ENCODE measurements around the gene HTRA2.

The HTRA2 gene

GRCh38 chr2:74495440-74495839, 34.3 kb upstream of the HTRA2 start:
- no peak overlapping the region for H3K4me3 ChIP-seq (ENCODE audit: low read depth, low read length)
- DNase-seq (ENCODE audit: low read depth), result no peak
- TF ChIP-seq POLR2A (IDR thresholded peaks at IDR 0.05; ENCODE audit: extremely low read depth, insufficient read length), result no peak
- no peak for TF ChIP-seq CTCF (IDR thresholded peaks at IDR 0.05; ENCODE audit: low read depth, low read length)
- no peak for TF ChIP-seq MAX (IDR thresholded peaks at IDR 0.05; ENCODE audit: low read depth, low read length)
- TF ChIP-seq MYC (IDR thresholded peaks at IDR 0.05; ENCODE audit: low read depth, low read length), result no peak

GRCh38 chr2:74496997-74497776, 32.5 kb upstream of the HTRA2 start:
- TF ChIP-seq MYC (IDR thresholded peaks at IDR 0.05; ENCODE audit: low read depth, low read length), result no peak
- no peak for TF ChIP-seq CTCF (IDR thresholded peaks at IDR 0.05; ENCODE audit: low read depth, low read length)
- no peak for TF ChIP-seq MAX (IDR thresholded peaks at IDR 0.05; ENCODE audit: low read depth, low read length)
- H3K4me3 ChIP-seq (ENCODE audit: low read depth, low read length), result no peak overlapping the region
- DNase-seq (ENCODE audit: low read depth), result no peak

GRCh38 chr2:74497777-74498499, 31.8 kb upstream of the HTRA2 start:
- TF ChIP-seq MYC (IDR thresholded peaks at IDR 0.05; ENCODE audit: low read depth, low read length) (no peak), POLR2A (IDR thresholded peaks at IDR 0.05; ENCODE audit: extremely low read depth, insufficient read length) (no peak), MAX (IDR thresholded peaks at IDR 0.05; ENCODE audit: low read depth, low read length) (no peak), CTCF (IDR thresholded peaks at IDR 0.05; ENCODE audit: low read depth, low read length) (no peak)
- DNase-seq (ENCODE audit: low read depth), result no peak
- H3K4me3 ChIP-seq (ENCODE audit: low read depth, low read length), result no peak overlapping the region

GRCh38 chr2:74498500-74499266, 31.1 kb upstream of the HTRA2 start:
- peak; percentile 62 for DNase-seq (ENCODE audit: low read depth)
- H3K4me3 ChIP-seq (ENCODE audit: low read depth, low read length), result no peak overlapping the region
- no peak for TF ChIP-seq POLR2A (IDR thresholded peaks at IDR 0.05; ENCODE audit: extremely low read depth, insufficient read length)
- TF ChIP-seq MYC (IDR thresholded peaks at IDR 0.05; ENCODE audit: low read depth, low read length), result no peak
- no peak for TF ChIP-seq MAX (IDR thresholded peaks at IDR 0.05; ENCODE audit: low read depth, low read length)
- TF ChIP-seq CTCF (IDR thresholded peaks at IDR 0.05; ENCODE audit: low read depth, low read length), result no peak

- no peak for DNase-seq (ENCODE audit: low read depth)
- TF ChIP-seq POLR2A (IDR thresholded peaks at IDR 0.05; ENCODE audit: extremely low read depth, insufficient read length) (no peak), MYC (IDR thresholded peaks at IDR 0.05; ENCODE audit: low read depth, low read length) (no peak), CTCF (IDR thresholded peaks at IDR 0.05; ENCODE audit: low read depth, low read length) (no peak), MAX (IDR thresholded peaks at IDR 0.05; ENCODE audit: low read depth, low read length) (no peak)
- no peak within 1 kb of the TSS for H3K4me3 ChIP-seq (ENCODE audit: low read depth, low read length)
These were observed 30.3 kb upstream of the HTRA2 start, which contains the start of gene LBX2 for GRCh38 chr2:74499267-74499939. LBX2 (minus strand) TSS chr2:74499603; CDS start chr2:74499537, 66 bp downstream.
